HL-60 (cell line): ENCODE results near the gene FCF1.

Experiments
- TF ChIP-seq, protein P1 (sequence below): IDR thresholded peaks from one replicate; pipeline ENCODE4 v1.5.1; 2011; ENCODE audit warnings: low read length, control low read depth, inconsistent platforms; ENCODE audit not compliant: insufficient read depth
- TF ChIP-seq, protein P2 (sequence below): IDR thresholded peaks from 2 replicates; pipeline ENCODE4 v1.6.1; 2012; ENCODE audit warnings: low read depth; ENCODE audit not compliant: insufficient replicate concordance

DNA sequence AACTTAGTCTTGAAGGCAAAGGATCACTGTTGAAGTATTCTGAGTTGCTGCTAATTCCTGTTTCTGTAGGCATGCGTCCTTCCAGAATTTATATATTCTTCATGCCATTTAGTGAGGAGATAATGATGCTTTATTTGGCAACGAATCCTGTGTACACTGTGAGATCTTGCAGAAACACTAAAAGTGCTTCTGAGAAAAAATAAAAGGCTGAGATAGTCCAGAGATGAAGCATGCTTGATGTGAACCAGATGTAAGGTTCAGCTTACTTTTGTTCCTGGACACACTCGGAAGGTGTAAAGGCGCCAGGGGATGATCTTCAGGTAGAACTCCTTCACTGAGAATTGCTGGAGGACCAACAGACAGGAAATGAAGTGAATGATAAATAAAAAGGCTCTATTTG, 39.2 kb upstream of the FCF1 start:
- TF ChIP-seq, protein P1, sequence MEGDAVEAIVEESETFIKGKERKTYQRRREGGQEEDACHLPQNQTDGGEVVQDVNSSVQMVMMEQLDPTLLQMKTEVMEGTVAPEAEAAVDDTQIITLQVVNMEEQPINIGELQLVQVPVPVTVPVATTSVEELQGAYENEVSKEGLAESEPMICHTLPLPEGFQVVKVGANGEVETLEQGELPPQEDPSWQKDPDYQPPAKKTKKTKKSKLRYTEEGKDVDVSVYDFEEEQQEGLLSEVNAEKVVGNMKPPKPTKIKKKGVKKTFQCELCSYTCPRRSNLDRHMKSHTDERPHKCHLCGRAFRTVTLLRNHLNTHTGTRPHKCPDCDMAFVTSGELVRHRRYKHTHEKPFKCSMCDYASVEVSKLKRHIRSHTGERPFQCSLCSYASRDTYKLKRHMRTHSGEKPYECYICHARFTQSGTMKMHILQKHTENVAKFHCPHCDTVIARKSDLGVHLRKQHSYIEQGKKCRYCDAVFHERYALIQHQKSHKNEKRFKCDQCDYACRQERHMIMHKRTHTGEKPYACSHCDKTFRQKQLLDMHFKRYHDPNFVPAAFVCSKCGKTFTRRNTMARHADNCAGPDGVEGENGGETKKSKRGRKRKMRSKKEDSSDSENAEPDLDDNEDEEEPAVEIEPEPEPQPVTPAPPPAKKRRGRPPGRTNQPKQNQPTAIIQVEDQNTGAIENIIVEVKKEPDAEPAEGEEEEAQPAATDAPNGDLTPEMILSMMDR, result no peak
- TF ChIP-seq, protein P2, sequence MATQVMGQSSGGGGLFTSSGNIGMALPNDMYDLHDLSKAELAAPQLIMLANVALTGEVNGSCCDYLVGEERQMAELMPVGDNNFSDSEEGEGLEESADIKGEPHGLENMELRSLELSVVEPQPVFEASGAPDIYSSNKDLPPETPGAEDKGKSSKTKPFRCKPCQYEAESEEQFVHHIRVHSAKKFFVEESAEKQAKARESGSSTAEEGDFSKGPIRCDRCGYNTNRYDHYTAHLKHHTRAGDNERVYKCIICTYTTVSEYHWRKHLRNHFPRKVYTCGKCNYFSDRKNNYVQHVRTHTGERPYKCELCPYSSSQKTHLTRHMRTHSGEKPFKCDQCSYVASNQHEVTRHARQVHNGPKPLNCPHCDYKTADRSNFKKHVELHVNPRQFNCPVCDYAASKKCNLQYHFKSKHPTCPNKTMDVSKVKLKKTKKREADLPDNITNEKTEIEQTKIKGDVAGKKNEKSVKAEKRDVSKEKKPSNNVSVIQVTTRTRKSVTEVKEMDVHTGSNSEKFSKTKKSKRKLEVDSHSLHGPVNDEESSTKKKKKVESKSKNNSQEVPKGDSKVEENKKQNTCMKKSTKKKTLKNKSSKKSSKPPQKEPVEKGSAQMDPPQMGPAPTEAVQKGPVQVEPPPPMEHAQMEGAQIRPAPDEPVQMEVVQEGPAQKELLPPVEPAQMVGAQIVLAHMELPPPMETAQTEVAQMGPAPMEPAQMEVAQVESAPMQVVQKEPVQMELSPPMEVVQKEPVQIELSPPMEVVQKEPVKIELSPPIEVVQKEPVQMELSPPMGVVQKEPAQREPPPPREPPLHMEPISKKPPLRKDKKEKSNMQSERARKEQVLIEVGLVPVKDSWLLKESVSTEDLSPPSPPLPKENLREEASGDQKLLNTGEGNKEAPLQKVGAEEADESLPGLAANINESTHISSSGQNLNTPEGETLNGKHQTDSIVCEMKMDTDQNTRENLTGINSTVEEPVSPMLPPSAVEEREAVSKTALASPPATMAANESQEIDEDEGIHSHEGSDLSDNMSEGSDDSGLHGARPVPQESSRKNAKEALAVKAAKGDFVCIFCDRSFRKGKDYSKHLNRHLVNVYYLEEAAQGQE, result no peak
